Transverse colon (tissue), 4 donors: Measurements from ENCODE around the gene LAMB1. TPM values are rescaled to one million over a fixed set of nuclear protein-coding genes. Genes with fewer than 3 reads are reported as not detected.
"Not testable (repeated sequence)": the region's sequence is repeated elsewhere in the genome, so short reads cannot be mapped to it uniquely, and the experiment has no call there.

Experiments
- DNase-seq: peaks from one replicate; pipeline ENCODE4 v3.0.0-alpha.2; 2019
- H3K27ac ChIP-seq, 4 donors: fragments of 200-600 bp; sonication (generic); 2 replicates each; pipeline ENCODE4 v1.5.1; 2016 to 2018; ENCODE audit warnings: inconsistent platforms in 4 of 4
- H3K27me3 ChIP-seq: fragments of 200-600 bp; sonication (generic); 2 replicates; pipeline ENCODE4 v1.5.1; 2017; ENCODE audit warnings: inconsistent platforms
- H3K36me3 ChIP-seq, 4 donors: fragments of 200-600 bp; sonication (generic); 2 replicates each; pipeline ENCODE4 v1.5.1; 2017 to 2019; ENCODE audit warnings: inconsistent platforms in 4 of 4
- H3K4me1 ChIP-seq, 4 donors: fragments of 200-600 bp; sonication (generic); 2 replicates each; pipeline ENCODE4 v1.5.1; 2017 to 2020; ENCODE audit warnings: inconsistent platforms in 4 of 4
- H3K4me3 ChIP-seq, 4 donors: fragments of 200-600 bp; sonication (generic); 1 replicate in 1 of 4; 2 replicates in 3 of 4; pipeline versions ENCODE4 v1.5.1 to v1.6.1; 2017 to 2019; ENCODE audit warnings: inconsistent platforms in 4 of 4
- H3K9me3 ChIP-seq, 2 donors: fragments of 200-600 bp; sonication (generic); 2 replicates each; pipeline ENCODE4 v1.5.1; 2017 to 2019; ENCODE audit warnings: inconsistent platforms in 2 of 2
- EP300 ChIP-seq: sonication (generic); formaldehyde crosslinking; IDR thresholded peaks from one replicate; pipeline ENCODE4 v1.6.1; 2017; ENCODE audit warnings: antibody characterized with exemption, low read depth
- POLR2A ChIP-seq: fragments of 450-650 bp; IDR thresholded peaks from one replicate; pipeline ENCODE4 v1.6.1; 2016; ENCODE audit warnings: antibody characterized with exemption, mild to moderate bottlenecking, moderate library complexity
- POLR2AphosphoS5 ChIP-seq, 3 donors: sonication (generic); formaldehyde crosslinking; IDR thresholded peaks; one replicate each; pipeline ENCODE4 v1.6.1; 2016; ENCODE audit warnings: antibody characterized with exemption in 3 of 3
- WGBS, 2 donors: methylation state at CpG; one replicate each; pipeline ENCODE4 v1.1.5; 2018; ENCODE audit warnings: low coverage in 1 of 2; 5-methylcytosine and 5-hydroxymethylcytosine counted together
- in situ Hi-C, 4 donors: fragments of 200-750 bp; cut with MboI; loops; one replicate each; pipeline versions ENCODE4 v1.15.0 to v1.15.1; 2017; ENCODE audit warnings: low sequenced_read_pairs in 3 of 4, low pct_ligation_motif_present in 1 of 4, low pct_unique_long_range_greater_than_20kb in 1 of 4
- intact Hi-C: fragments of 100-400 bp; cut with DNase I; formaldehyde crosslinking; loops from one replicate; pipeline ENCODE4 v1.15.1; 2023; ENCODE audit warnings: low total_unique reads
- total RNA-seq, 4 donors: library from RNA; depleted of rRNA; stranded (reverse); fragments of >200 nt; gene quantifications; one replicate each; pipeline ENCODE4 v1.1.0, GENCODE V29; 2016
- TF ChIP-seq, protein P1 (sequence below), 5 experiments: fragments of 200-600 bp in 3 of 5; fragments of 450-650 bp in 2 of 5; sonication (generic) in 3 of 5; IDR thresholded peaks; 1 replicate in 2 of 5; 2 replicates in 3 of 5; pipeline ENCODE4 v1.5.1; 2016 to 2017; ENCODE audit warnings: antibody characterized with exemption in 5 of 5, inconsistent platforms in 3 of 5, mild to moderate bottlenecking in 2 of 5, moderate library complexity in 1 of 5

LAMB1 gene
- total RNA-seq, 4 donors from 2014 or later: 54.2 to 119 (median 90.3) TPM

DNA sequence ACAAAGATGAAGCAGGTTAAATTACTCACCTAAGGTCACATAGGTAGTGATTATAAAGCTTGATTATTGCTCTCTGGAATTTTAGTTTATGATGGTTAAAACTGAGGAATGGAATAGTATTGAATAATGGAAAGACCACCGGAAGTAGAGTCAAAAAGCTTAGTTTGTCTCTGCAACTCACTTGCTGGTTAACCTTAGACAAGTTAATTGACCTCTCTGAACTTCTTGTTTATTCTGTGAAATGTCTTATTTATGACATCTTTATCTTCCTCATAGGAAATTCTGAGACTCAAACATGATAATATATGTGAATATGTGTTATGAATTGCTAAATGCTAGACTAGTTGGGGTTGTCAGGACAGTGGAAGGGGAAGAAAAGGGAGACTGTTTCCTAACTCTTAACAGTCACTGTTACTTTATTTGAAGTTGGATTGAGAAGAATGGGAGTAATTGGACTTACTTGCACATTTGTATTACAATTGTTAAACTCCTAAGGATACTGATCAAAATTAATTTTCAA lies 102.4 kb downstream of the LAMB1 start:
- intact Hi-C loops (no loop called here), in situ Hi-C loops (no loop called here)
- H3K36me3 ChIP-seq: peaks cover 0 to 40% (median 11%) of the 10 kb centered on the region in 4 donors
- no peaks in the 10 kb centered on the region for H3K9me3 ChIP-seq
- 88 to 89% methylated on average over 1 of the region's 1 CpG for WGBS, 2 donors
- H3K27ac ChIP-seq: no peak overlapping the region
- DNase-seq: no peak
- H3K27me3 ChIP-seq: no peaks in the 10 kb centered on the region
- H3K4me1 ChIP-seq: peaks cover 0 to 24% (median 3%) of the 10 kb centered on the region in 4 donors
- TF ChIP-seq EP300 (no peak), POLR2AphosphoS5 (IDR thresholded peaks at IDR 0.05) (no peak), POLR2A (no peak)
- TF ChIP-seq, protein P1, sequence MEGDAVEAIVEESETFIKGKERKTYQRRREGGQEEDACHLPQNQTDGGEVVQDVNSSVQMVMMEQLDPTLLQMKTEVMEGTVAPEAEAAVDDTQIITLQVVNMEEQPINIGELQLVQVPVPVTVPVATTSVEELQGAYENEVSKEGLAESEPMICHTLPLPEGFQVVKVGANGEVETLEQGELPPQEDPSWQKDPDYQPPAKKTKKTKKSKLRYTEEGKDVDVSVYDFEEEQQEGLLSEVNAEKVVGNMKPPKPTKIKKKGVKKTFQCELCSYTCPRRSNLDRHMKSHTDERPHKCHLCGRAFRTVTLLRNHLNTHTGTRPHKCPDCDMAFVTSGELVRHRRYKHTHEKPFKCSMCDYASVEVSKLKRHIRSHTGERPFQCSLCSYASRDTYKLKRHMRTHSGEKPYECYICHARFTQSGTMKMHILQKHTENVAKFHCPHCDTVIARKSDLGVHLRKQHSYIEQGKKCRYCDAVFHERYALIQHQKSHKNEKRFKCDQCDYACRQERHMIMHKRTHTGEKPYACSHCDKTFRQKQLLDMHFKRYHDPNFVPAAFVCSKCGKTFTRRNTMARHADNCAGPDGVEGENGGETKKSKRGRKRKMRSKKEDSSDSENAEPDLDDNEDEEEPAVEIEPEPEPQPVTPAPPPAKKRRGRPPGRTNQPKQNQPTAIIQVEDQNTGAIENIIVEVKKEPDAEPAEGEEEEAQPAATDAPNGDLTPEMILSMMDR (IDR thresholded peaks at IDR 0.05): no peak
- no peak overlapping the region for H3K4me3 ChIP-seq

DNA sequence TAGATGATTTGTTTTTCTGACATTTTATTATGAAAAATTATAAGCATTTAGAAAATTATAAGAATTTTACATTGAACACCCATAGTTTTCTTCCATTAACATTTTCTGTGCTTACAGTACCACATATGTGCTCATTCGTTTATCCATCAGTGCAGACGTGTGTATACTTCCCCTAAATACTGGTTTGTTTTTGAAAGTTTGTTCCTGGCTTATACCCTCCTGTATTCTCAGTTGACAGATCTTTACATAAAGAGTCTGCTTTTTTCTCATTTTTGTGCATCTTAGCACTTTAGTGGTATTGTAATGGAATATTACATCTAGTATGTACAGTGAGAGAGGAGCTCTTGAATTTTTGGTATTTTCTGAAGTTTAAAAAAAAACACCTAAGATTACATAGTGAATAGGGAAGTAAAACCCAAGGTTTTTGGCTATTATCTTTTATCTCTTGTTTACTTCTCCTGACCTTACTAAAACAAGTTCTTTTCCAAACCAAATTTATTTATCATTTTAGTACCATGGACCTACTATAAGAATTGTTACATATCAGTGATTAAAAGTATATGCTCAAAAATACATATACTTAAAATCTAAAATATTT lies 103.9 kb downstream of the LAMB1 start:
- Histone ChIP-seq H3K9me3 (no peaks in the 10 kb centered on the region), H3K27ac (no peak overlapping the region), H3K4me1 (peaks cover 0 to 24% (median 3%) of the 10 kb centered on the region in 4 donors), H3K4me3 (no peak overlapping the region), H3K36me3 (peaks cover 0 to 25% (median 5%) of the 10 kb centered on the region in 4 donors), H3K27me3 (no peaks in the 10 kb centered on the region)
- 53 to 66% methylated on average over 2 of the region's 2 CpGs for whole genome bisulfite sequencing, 2 donors
- TF ChIP-seq, protein P1 (IDR thresholded peaks at IDR 0.05): no peak
- TF ChIP-seq POLR2A (no peak), POLR2AphosphoS5 (IDR thresholded peaks at IDR 0.05) (no peak), EP300 (no peak)
- intact Hi-C loops: loop anchor here (10.0 kb wide), 1 partner anchor 246 kb away; no protein-coding TSS in a partner anchor
- in situ Hi-C loops: loop anchor here in 3 of 4 donors (25.0 kb wide), 4 partner anchors 162 to 712 kb away; partner anchors contain the start of genes CBLL1 (in 1 of the 3), GPR22 (in 1 of the 3) and LAMB4 (in 1 of the 3)
- DNase-seq: no peak

DNA sequence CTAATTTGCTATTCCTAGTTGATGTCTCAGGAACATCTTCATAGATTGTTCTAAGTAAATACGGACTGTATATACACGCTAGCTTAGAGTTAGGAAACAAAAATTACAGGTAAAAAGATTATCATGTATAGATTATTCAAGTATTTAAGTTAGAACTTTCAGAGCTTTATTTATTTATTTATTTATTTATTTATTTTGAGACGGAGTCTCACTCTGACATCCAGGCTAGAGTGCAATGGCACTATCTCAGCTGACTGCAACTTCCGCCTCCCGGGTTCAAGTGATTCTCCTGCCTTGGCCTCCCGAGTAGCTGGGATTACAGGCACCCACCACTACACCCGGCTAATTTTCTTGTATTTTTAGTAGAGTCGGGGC lies 110.6 kb downstream of the LAMB1 start:
- H3K27me3 ChIP-seq, H3K9me3 ChIP-seq, DNase-seq, H3K36me3 ChIP-seq: not testable (repeated sequence)
- H3K4me3 ChIP-seq: peak overlapping the region in 3 of 4 donors; percentile 55 to 75 (median 60)
- H3K4me1 ChIP-seq: peaks cover 14 to 31% (median 28%) of the 10 kb centered on the region in 4 donors
- intact Hi-C loops: loop anchor here (10.0 kb wide), 1 partner anchor 252 kb away; no protein-coding TSS in a partner anchor
- in situ Hi-C loops: loop anchor here in 3 of 4 donors (25.0 kb wide), 4 partner anchors 155 to 705 kb away; partner anchors contain the start of genes CBLL1 (in 1 of the 3), GPR22 (in 1 of the 3) and LAMB4 (in 1 of the 3)
- 84 to 87% methylated on average over 5 to 8 of the region's 8 CpGs for WGBS, 2 donors
- peak overlapping the region; percentile 94 to 96 (median 94) for H3K27ac ChIP-seq

DNA sequence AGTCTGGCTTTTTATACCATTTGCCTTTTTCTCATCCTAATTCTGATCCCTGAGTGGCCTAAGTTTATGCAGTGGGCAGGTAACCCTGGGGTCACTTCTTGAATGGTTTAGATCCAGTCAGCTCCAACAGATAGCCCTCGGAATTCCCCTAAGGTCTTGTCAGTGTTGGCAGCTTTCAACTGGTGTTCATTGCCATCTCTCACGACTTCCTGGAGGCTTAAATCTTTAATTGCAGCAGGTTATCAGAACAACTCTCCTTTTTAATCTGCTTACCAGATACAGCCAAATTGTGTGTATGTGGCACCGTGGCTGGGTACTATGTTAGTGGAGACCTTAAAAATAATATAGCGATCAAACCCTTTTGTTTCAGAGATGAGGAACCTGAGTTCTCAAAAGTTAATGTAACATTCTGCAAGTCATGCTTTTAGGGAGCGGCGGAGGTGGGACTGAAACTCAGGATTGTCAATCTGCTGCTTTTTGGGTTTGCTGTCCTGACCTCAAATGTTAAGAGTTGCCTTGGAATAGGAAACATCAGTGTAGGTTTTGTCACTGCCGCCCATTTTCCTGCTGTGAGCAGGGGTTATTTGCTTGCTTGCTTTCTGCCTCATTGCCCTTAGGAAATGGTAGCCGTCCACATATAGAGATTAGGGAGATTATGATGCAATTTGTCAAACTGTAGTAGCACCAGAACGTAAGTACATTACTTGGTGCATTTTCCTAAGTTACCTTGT lies 111.2 kb downstream of the LAMB1 start:
- H3K9me3 ChIP-seq: no peaks in the 10 kb centered on the region
- H3K27ac ChIP-seq: peak overlapping the region; percentile 94 to 96 (median 94)
- H3K27me3 ChIP-seq: no peaks in the 10 kb centered on the region
- TF ChIP-seq POLR2A (no peak), POLR2AphosphoS5 (IDR thresholded peaks at IDR 0.05) (no peak), EP300 (no peak)
- TF ChIP-seq, protein P1 (IDR thresholded peaks at IDR 0.05): no peak
- H3K4me3 ChIP-seq: peak overlapping the region; percentile 55 to 75 (median 66)
- intact Hi-C loops: loop anchor here (10.0 kb wide), 1 partner anchor 253 kb away; no protein-coding TSS in a partner anchor
- H3K4me1 ChIP-seq: peaks cover 14 to 31% (median 28%) of the 10 kb centered on the region in 4 donors
- in situ Hi-C loops: loop anchor here in 3 of 4 donors (25.0 kb wide), 4 partner anchors 154 to 704 kb away; partner anchors contain the start of genes CBLL1 (in 1 of the 3), GPR22 (in 1 of the 3) and LAMB4 (in 1 of the 3)
- peaks cover 0 to 3% (median 0%) of the 10 kb centered on the region in 4 donors for H3K36me3 ChIP-seq
- WGBS, 2 donors: 9 to 23% methylated on average over 6 to 9 of the region's 9 CpGs
- no peak for DNase-seq
